ENCODE results near the gene TDRD5.

DNA sequence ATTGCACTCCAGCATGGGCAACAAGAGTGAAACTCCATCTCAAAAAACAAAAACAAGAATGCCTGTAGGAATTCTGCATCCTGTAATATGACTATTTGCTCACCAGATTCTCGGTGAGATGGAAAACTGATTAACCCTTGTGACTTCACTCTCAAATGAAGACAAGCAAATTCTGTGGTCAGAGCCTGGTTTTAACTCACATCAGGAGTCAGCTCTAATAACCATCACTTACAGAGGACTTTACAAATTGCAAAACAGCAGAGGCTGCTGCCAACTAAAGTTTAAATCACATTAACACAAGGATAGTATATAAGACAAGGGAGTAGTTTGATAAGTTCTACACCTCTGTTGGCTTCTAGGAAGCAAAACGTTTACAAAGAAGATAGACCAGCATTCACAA, 115.8 kb downstream of the TDRD5 start:
- TF ChIP-seq EP300 (IDR thresholded peaks at IDR 0.05) (no peak), POLR2AphosphoS5 (IDR thresholded peaks at IDR 0.05) (no peak)
